Right lobe of liver (tissue), 6 donors: ENCODE data around the gene COX4I1. TPM values are rescaled to one million over a fixed set of nuclear protein-coding genes. Genes with fewer than 3 reads are reported as not detected.
A peak's percentile ranks its signal among the peaks of the same experiment; 100 is the strongest.
"Not testable (repeated sequence)": the region's sequence is repeated elsewhere in the genome, so short reads cannot be mapped to it uniquely, and the experiment has no call there.

ENCODE experiments used
- ATAC-seq, 4 donors: fragments of 200-7000 bp; cut with Tn5 transposase; one replicate each; pipeline ENCODE4 v1.9.1; 2020; ENCODE audit warnings: mild to moderate bottlenecking in 4 of 4, moderate library complexity in 4 of 4
- DNase-seq, 3 donors: peaks; one replicate each; pipeline ENCODE4 v3.0.0-alpha.2; 2020
- H3K27ac ChIP-seq, 3 donors: fragments of 200-600 bp; one replicate each; pipeline ENCODE4 v1.8.0; 2022
- H3K27me3 ChIP-seq, 2 donors: fragments of 200-600 bp; one replicate each; pipeline ENCODE4 v1.8.0; 2022
- H3K36me3 ChIP-seq, 4 donors: fragments of 200-600 bp; sonication (generic) in 1 of 4; one replicate each; pipeline versions ENCODE4 v1.5.1 to v1.8.0; 2017 to 2022; ENCODE audit warnings: control low read depth in 1 of 4
- H3K4me1 ChIP-seq, 4 donors: fragments of 200-600 bp; sonication (generic) in 1 of 4; one replicate each; pipeline versions ENCODE4 v1.5.1 to v1.8.0; 2017 to 2022; ENCODE audit warnings: control low read depth in 1 of 4
- H3K4me3 ChIP-seq, 3 donors: fragments of 200-600 bp; one replicate each; pipeline ENCODE4 v1.8.0; 2022
- H3K9me3 ChIP-seq, 4 donors: fragments of 200-600 bp; sonication (generic) in 1 of 4; one replicate each; pipeline versions ENCODE4 v1.5.1 to v1.8.0; 2017 to 2022; ENCODE audit warnings: control low read depth in 1 of 4
- CTCF ChIP-seq, 4 donors: fragments of 200-600 bp in 3 of 4; fragments of 450-650 bp in 1 of 4; IDR thresholded peaks; one replicate each; pipeline versions ENCODE4 v1.5.1 to v1.8.0; 2016 to 2022; ENCODE audit warnings: antibody characterized with exemption in 4 of 4, mild to moderate bottlenecking in 2 of 4
- POLR2A ChIP-seq: fragments of 450-650 bp; IDR thresholded peaks from one replicate; pipeline ENCODE4 v1.6.1; 2017; ENCODE audit warnings: antibody characterized with exemption, mild to moderate bottlenecking
- WGBS: methylation state at CpG from one replicate; pipeline ENCODE4 v1.1.6; 2018; ENCODE audit warnings: low coverage, low lambda C conversion rate; ENCODE audit not compliant: insufficient coverage; ENCODE audit errors: missing lambda C conversion rate; 5-methylcytosine and 5-hydroxymethylcytosine counted together
- intact Hi-C, 2 donors: fragments of 100-400 bp; cut with DNase I; formaldehyde crosslinking; loops; one replicate each; pipeline versions ENCODE4 v1.11.2 to v1.14.1; 2022
- total RNA-seq, 6 experiments: library from RNA; depleted of rRNA in 2 of 6; stranded (reverse); fragments of >200 nt in 2 of 6; fragmentation: NEBNext Ultra II Directional in 3 of 6; extraction: Animal tissue kit (Norgen Biotek cat#: 25700) in 3 of 6; gene quantifications; one replicate each; pipeline versions ENCODE4 v1.1.0 to v1.2.4, GENCODE V29; 2016 to 2023
- donor health status: DM: no; HTN: yes; CAD: no.
- donor health status: DM: no; HTN: no; CAD: no.
- donor health status: DM: no; HTN: no; CAD: no.
- donor health status: DM: no; HTN: yes; CAD: no.
- donor health status: DM: no; HTN: yes; CAD: no.

The COX4I1 gene
- total RNA-seq, 6 experiments from 2014 or later: 247 to 417 (median 303) TPM

- DNase-seq (peak in 1 of 3 donors; percentile 27), ATAC-seq (peak in 1 of 4 donors; percentile 8)
- no peaks in the 10 kb centered on the region for H3K27me3 ChIP-seq
- 70% methylated on average over 2 of the region's 21 CpGs for WGBS
- H3K4me3 ChIP-seq: no peak overlapping the region
- intact Hi-C loops: no loop called here
- H3K27ac ChIP-seq: no peak overlapping the region
- no peaks in the 10 kb centered on the region for H3K36me3 ChIP-seq
- H3K9me3 ChIP-seq: no peaks in the 10 kb centered on the region
- TF ChIP-seq CTCF (IDR thresholded peaks at IDR 0.05) (no peak), POLR2A (no peak)
- H3K4me1 ChIP-seq: no peaks in the 10 kb centered on the region
Measured at GRCh38 chr16:85835227-85835751, 35.8 kb downstream of the COX4I1 start.

GRCh38 chr16:85835956-85836705, 36.6 kb downstream of the COX4I1 start:
- Histone ChIP-seq H3K27me3 (no peaks in the 10 kb centered on the region), H3K27ac (no peak overlapping the region), H3K9me3 (no peaks in the 10 kb centered on the region), H3K4me1 (no peaks in the 10 kb centered on the region), H3K4me3 (no peak overlapping the region), H3K36me3 (no peaks in the 10 kb centered on the region)
- ATAC-seq (no peak), DNase-seq (peak in 1 of 3 donors; percentile 40)
- 71% methylated on average over 10 of the region's 22 CpGs for WGBS
- intact Hi-C loops: no loop called here
- TF ChIP-seq POLR2A: no peak
- no peak for TF ChIP-seq CTCF (IDR thresholded peaks at IDR 0.05)

- H3K27ac ChIP-seq: no peak overlapping the region
- WGBS: 71% methylated on average over 11 of the region's 24 CpGs
Measured at GRCh38 chr16:85836706-85837582, 37.4 kb downstream of the COX4I1 start.

GRCh38 chr16:85837654-85838053, 38.2 kb downstream of the COX4I1 start:
- H3K9me3 ChIP-seq, H3K27me3 ChIP-seq, intact Hi-C loops, H3K4me1 ChIP-seq, H3K36me3 ChIP-seq, H3K27ac ChIP-seq, H3K4me3 ChIP-seq, DNase-seq, ATAC-seq: not testable (repeated sequence)
- WGBS: 81% methylated on average over 4 of the region's 4 CpGs

More at GRCh38 chr16:85836706-85837582, 37.4 kb downstream of the COX4I1 start:
- TF ChIP-seq POLR2A (no peak), CTCF (IDR thresholded peaks at IDR 0.05) (no peak)
- no peaks in the 10 kb centered on the region for H3K4me1 ChIP-seq
- peak in 2 of 3 donors; percentile 8 to 22 for DNase-seq
- no peak for ATAC-seq
- H3K9me3 ChIP-seq: no peaks in the 10 kb centered on the region
- H3K4me3 ChIP-seq: no peak overlapping the region
- H3K27me3 ChIP-seq: no peaks in the 10 kb centered on the region
- H3K36me3 ChIP-seq: no peaks in the 10 kb centered on the region
- intact Hi-C loops: no loop called here
